NCI-H446 treated with DMSO at 0.1 percent for 48 hours (cell line): ENCODE measurements around the gene MAP4K2.
"Not testable (repeated sequence)": the region's sequence is repeated elsewhere in the genome, so short reads cannot be mapped to it uniquely, and the experiment has no call there.

ENCODE experiments used
- DNase-seq: peaks from one replicate; lab custom pipeline; 2025; lab: John Stamatoyannopoulos, UW

Gene MAP4K2

DNA sequence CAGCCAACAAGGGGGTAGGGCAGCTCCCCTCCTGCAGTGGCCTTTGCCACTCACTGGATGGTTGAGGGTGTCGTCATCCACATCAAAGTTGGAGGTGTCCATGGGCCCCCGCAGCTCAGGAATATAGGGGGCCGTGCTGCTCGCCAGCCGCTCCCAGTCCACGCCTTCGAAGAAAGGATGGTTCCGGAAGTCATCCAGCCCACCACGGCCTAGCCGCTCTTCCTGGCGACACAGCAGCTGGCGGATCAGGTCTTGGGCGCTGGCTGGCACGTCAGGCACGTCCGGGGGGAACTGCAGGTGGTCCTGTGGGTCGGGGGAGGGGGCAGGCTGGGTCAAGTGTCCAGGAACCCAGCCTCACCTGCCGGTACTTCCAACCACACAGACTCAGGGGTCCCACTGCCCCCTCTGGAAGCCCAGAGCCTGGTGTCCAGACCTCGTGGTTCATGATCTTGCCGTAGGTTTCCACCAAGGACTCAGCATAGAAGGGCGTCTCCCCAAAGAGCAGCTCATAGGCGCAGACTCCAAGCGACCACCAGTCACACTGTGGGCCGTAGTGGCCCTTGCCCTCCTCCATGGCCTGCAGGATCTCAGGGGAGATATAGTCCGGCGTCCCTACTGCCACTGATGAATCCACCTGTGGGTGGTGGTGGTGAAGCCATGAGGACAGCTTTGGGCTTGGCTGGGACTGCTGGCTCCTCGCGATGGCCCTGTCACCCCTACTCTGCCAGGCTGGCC is 35.8 kb upstream of the MAP4K2 start:
- DNase-seq: no peak

DNA sequence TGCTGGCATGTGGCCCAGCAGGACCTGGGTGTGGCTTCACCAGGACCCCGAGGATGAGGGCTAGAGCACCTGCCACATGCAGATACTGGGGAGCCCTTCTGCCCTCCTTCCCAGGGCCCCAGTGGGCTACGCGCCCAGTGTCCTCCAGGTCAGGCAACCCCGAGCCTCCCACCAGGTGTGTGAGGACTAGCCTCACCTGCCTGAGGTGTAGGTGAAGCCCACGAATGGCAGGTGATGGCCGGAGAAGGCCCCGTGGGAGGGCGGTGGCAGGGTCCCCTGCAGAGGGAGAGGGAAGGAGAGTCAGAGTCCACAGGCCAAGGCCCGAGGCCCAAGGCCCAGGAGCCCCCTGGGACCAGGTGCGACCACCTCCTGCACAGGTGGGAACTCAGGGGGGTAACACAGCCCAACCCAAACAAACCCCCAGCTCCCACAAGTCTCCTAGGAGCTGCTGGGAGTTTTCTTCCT is 34.9 kb upstream of the MAP4K2 start:
- DNase-seq: no peak

DNA sequence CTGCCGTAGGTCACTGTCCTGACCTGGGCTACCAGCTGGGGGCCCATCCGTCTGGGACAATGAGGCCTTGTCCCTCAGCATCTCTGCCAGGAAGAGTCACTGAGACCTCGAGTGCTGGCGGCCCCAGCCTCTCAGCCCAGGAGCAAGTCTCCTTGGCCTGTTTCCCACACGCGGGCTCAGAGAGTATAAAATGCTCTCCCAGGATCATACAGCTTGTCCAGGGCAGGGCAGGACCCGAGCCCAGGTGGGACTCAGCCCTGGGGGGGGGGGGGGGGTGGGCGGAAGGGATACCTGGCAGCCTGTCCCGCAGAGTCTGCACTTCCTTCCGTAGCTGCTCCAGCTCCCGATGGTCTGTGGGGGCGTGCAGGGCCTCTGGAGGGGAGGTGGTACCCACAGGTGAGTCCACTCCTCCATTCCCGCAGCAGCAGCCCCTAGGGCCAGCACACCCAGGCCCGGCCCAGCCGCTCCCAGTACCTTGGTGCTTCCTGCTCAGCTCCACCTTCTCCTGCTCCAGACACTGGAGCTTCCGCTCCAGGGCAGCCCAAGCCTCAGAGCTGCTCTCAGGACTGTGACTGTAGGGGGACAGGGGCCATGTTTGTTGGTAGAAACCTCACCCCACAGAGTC is 33.5 kb upstream of the MAP4K2 start:
- DNase-seq: no peak

DNA sequence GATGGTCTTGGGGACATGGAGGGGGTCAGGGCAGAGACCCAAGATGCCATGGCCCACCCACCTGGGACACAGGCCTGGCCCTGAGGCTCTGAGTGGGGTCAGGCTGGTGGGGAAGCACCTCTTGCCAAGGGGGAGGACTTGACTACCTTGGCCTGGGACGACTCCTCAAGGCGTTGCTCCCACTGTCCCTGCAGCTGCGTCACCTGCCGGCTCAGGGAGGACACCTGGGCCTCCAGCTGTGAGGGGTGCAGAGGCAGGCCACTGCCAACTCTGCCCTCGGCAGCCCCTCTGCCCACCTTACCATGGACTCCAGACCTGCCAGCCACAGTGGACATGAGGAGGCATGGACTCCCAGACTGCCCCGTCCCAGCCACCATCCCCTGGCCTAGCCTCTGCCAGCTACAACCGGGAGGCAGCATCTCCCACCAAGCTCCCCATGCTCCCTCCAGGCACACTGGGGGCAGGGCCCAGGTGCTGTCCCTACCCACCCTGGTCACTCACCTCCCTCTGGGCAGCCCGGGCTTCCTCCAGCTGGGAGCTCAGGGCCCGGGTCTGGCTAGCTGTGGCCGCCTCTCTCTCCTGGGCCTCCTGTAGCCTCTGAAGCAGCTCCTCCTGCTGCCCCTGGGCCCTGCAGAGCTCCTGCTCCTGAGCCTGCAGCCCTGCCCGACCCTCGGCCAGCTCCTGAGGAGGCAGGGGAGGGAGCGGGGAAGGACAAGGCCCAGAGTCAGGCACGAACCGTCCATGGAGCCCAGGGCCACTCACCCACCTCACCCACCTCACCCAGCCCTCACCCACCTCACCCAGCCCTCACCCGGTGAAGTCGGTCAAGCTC is 32.8 kb upstream of the MAP4K2 start:
- DNase-seq: no peak

DNA sequence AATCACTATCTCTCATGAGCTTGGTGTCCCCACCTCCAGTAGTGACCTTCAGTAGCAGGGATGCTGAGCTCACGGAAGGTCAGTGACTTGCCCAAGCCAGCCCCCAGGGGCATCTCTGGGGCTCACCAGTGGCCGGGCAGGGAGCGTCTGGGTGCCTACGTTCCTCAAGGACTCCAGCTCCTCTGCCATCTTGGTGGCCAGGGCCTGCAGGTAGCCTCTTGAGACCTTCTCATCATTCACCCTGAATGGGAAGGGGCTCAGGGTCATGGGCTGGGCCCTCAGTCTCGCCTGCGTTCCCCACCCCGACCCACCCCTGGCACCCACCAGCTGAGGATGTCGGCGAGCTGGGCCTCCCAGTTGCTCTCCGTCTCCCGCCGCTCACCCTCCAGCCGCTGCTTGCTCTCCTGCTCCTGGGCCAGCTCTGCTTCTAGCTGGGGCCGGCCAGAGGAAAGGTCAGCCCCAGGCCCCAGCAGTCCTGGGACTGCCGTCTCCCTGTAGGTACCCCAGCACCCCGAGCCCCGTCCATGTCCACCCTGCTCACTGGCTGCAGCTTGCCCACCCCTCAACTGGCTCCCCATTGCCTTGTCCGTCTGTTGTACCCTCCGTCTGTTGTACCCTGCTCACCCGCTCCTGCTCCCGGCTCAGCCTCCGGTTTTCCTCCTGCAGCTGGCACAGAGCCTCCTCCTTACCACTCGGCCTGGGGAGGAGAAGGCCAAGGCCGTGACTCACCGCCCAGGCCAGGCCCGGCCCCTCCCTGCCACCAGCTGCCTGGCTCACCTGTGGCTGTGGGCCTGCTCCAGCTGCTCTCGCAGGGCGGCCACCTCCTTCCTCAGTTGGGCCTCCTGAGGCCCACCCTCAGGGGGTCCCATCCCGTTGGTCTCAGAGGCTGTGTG is 32.0 kb upstream of the MAP4K2 start:
- DNase-seq: no peak

DNA sequence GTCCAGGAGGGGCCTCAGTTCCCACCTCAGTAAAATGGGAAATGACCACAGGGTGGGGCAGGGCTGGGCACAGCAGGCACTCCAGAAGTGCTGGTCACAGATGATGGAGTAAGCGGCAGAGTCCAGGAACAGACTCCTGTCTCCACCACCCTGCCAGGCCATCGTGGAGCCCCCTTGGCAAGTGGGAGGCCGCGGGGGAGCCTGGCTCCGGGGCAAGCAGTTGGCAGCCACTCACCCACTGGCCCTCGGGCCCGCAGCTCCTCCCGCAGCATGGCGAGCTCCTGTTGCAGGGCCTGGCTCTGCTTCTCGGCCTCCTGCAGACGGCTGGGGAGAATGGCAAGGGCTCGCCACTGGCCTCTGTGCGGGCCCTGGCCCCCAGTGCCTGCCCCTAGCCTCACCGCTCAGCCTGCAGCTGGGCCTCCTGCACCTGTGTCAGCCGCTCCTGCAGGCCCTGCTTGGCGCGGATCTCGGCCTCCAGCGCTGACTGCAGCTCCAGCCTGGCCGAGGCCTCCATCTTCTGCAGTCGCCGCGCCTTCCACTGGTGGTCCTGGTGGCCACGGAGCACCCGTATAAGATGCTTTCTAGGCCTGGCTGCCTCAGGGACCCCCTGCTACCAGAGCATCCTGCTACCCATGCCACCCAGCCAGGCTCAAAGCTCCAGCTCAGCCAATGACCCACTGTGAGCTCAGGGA is 31.2 kb upstream of the MAP4K2 start:
- no peak for DNase-seq

DNA sequence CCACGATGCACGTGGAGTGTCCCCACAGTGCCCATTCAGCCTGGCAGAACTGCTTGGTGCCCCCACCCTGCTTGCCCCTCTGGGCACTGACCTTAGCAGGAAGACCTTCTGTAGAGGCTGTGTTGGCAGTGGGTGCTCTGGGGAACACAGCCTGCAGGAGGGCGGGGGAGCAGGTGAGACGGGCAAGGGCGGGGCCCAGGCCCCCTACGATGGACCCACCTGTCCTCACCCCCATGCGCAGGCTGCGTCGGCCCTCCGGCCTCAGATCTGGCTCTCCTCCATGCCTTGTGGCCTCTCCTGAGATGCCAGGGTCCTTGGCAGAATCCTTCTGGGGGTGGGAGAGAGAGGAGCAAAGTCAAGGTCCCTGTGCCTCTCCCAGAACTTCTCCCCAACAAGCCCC is 30.5 kb upstream of the MAP4K2 start:
- DNase-seq: no peak

DNA sequence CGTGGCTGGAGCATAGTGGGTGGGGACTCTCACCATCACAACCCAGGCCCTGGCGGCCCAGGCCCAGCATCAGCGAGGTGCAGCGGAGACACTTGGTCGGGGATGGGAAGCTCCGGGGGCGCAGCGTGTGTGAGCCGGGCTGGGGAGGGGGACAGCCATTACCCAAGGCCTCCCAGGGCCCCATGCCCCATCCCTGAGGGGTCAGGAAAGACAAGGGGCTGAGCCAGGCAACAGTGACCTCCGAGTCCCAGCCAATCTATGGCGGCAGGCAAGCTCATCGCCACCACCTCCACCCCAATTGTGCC is 30.1 kb upstream of the MAP4K2 start:
- no peak for DNase-seq

DNA sequence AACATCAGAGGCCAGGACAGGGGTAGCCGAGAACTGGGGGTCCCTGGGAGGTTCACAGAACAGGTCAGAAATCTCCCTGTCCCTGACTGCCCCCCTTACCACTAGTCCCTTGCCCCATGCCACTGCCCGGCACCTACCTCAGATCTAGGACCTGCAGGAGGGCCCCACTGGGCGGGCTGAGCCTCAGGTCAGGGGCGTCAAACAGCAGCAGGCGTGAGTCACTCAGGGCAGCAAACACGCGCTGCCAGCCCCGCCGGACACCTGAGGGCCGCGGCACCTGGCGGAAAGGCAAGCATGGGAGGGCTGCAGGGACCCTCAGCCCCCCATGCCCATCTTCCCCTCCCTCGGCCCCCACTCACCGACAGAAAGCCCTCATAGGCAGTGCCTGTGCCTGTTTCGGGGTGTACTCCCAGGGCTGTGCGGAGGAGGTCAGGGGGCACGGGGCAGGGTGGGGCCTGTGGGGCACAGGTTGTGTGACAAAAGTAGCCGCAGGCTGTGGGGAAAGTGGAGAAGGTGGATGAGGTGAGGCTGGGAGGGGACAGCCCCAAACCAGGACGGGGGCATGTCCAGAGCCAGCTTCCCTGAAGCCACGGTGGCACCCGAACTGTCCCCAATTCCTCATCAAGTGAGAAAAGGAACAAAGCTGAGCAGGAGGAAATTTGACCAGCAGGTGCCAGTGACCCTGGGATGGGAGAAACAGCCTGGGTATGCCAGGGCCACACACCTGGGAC is 29.6 kb upstream of the MAP4K2 start:
- DNase-seq: no peak

DNA sequence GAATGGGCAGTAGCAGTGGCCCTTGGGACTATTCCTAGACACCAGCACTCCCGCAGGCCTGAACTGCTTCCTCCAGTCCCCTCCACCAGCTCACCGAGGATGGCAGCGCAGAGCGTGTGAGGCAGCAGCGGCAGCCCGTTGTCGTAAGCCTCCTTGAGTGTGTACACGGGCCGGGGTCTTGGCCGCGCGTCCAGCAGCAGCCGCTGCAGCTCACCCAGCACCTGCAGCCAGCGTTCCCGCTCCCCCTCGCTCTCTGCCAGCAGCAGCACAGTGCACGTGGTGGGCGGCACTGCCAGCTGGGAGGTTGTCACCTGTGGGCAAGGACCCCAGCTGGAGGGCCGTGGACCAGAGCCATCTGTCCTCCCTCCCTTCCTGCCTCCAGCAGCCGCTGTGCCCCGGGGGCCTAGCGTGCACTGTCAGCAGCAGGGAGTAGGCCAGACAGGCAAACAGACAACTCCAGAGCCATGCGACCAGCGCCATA is 28.4 kb upstream of the MAP4K2 start:
- no peak for DNase-seq

DNA sequence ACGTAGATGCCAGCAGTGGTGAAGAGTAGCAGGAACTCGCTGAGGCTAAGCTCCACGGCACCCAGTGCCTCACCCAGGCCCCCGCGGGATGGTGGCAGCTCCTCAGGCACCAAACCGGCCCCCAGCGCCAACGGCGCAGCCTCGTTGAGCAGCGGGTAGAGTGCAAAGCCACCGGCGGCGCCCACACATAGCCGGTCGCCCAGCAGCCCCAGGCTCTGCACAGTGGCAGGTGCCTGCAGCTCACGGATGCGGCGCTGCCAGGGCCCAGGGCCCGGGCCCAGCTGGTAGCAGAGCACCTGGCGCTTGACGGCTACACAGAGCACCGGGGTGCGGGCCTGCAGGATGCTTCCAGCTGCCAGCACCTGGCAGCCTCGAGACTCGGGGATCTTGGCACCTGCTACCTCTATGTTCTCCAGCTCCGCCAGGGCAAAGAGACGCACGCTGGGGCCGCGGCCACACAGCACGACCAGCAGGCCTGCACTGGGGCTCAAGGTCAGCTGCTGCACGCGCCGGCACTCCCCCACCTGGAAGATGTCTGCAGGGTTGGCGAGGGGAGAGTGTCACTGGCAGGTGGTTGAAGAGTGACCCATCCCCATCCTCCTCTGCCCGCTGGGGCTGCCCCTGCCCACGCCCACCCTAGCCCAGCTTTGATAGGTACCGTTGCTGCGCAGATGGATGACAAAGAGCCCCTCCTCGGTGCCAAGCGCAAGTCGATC is 26.7 kb upstream of the MAP4K2 start:
- no peak for DNase-seq

DNA sequence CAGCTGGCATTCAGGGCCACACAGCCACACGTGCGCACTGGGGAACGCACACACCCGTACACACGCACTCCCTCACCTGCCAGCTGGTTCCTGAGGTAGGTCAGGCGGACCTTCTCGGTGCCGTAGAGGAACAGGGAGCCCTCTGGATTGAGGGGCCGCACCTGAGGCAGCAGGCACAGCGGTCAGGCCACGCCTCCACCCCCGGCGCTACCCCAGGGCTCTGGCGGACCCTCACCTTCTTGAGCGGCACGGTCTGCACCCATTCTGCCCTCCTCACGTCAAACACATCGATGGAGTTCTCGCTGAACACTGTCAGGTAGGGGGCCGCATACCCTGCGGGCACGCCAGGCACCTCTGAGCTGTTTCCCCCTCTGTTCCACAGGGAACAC is 24.4 kb upstream of the MAP4K2 start:
- no peak for DNase-seq

DNA sequence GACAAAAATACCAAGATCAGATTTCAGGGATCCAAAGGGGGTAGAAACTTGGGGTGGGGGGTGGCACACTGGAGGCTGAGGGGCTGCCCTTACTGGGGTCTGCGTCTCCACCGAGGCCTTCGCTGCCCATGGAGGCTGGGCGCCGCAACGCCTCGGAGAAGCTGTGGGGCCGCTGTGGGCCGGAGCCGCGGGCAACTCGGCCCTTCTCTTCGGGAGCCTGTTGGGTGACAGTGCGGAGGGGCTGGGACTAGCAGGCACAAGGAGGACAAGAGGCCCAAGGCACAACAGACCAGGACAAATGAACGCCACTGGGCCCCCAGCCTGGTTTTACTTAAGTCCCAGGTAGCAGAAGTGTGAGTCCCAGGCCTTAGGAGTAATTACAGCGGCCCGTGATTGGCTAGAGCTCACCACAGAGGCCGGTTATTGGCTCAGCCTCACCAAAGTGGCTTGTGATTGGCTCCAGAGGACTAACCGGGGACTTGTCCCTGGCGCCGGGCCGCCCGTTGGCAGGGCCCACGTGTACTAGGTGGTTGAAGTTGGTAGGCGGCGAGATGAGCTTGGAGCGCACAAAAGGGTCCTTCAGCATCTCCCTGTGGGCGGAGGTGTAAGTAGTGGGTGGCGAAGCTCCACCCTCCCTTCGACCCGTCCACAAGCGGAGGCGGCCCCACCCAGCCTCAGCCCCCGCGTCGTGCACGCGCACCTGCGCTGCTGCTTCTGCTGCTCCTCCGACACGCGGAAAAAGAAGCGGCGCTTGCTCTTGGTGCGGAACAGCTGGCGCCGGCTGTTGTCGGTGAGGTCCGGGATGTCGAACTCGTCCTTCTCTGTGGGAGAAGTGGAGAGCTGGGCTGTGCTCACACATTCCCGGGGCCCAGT is 23.8 kb upstream of the MAP4K2 start:
- DNase-seq: no peak

DNA sequence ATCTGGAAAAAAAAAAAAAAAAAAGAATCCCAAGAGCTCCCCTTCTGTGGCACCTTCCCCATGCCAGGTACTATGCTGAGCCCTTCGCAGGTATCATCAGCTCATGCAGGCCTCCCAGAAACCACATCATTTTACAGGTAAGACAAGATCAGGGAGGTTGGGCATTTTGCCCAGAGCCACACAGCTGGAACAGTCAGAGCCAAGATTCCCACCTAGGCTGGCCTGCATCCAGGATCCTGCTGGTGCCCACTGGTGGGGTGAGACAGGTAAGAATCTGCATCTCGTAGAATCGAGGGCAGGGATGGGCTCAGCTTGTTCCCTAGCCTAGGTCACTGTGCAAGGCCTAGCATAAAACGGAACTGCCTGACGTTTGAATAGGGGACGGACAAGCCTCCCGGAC is 23.0 kb upstream of the MAP4K2 start:
- DNase-seq: no peak

DNA sequence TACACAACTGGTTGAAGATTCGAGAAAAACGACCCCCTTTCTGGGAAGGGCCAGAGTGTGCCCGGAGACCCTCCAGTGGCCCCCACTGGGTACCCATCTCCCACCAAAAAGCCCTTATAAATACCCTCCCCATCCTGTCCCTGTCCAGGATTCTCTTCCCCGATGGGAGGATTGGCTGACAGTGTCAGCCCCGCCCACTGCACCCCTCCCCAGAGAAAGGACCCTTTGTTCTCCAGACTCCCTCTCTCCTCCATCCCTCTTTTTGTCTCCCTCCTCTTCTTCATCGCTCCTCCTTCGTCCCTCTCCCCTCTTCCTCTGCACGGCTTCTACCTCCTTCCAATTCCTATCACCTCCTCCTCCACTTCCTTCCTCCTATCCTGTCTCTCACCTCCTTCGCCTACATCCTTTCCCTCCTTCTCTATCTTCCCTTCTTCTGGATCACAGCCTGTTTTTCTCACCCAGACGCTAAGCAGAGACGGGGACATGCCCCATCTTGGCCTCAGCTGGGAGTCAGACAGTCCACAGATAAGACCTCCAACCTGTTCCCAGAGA is 20.6 kb upstream of the MAP4K2 start:
- no peak for DNase-seq

DNA sequence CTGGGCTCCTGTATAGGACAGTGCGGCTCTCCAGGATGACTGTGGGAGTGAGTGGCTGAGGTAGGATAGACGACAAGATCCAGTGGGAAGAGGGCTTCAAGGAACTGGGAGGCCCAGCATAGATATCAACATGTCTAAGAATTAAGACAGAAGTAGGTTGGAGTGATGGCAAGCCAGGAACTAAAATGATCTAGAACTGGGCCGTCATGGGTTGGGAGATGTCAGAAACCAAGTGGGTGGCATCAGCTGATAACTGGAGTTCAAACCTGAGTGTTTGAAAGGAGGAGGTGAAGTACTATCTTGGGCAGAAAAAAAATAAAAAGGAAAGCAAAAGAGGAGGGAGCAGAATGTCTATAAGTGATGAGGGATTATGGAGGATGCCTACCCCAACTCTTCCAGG is 14.5 kb upstream of the MAP4K2 start:
- no peak for DNase-seq

DNA sequence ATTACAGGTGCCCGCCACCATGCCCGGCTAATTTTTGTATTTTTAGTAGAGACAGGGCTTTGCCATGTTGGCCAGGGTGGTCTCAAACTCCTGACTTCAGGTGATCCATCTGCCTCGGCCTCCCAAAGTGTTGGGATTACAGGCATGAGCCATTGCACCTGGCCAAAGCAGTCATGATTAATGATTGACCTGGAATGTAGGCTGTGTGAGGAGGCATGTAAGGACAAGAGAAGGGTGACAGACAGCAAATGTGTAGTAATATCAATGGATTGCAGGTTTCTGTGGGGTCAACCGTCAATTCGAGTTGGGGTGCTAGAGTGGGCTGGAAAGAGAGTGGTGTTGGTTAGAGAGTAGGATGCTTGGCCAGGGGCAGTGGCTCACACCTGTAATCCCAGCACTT is 12.4 kb upstream of the MAP4K2 start:
- not testable (repeated sequence) for DNase-seq

DNA sequence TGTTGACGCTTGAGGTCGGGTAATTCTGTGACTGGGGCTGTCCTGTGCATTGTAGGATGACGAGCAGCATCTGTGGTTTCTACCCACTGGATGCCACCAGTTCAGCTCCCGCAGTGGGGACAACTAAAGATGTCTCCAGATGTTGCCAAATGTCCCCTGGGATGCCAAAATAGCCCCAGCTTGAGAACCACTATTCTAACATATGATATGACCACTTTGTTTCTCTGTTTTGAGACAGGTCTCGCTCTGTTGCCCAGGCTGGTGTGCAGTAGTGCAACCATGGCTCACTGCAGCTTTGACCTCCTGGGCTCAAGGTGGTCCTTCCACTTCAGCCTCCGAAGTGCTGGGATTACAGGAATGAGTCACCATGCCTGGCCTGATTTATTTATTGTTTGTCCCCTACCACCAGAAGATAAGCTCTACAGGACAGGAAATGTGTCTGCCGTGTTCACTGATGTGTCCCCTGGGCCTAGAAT is 11.7 kb upstream of the MAP4K2 start:
- DNase-seq: no peak

DNA sequence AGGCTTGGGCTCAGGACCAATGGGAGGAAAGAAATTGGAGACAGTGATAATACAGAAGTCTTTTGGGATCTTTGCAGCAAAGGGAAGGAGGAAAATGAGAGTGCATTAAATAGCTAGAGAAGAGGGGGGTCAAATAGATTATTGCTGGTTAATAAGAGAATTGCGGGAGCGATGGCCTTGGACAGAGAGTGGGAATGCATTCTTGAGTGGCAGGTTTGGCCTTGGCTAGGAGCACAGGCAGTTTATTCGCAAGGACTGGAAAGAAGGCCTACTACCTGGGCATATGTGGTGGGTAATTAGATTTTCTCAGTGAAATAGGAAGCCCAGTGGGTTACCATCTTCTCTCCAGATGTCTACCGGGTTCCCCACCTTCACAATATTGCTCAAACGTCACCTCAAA is 10.8 kb upstream of the MAP4K2 start:
- DNase-seq: no peak
